Testis (tissue), 3 donors: Measurements from ENCODE around the gene PCCA. TPM values are rescaled to one million over a fixed set of nuclear protein-coding genes. Genes with fewer than 3 reads are reported as not detected.

Experiments
- DNase-seq: peaks from one replicate; pipeline ENCODE4 v3.0.0-alpha.2; 2019
- H3K27ac ChIP-seq, 2 donors: fragments of 200-600 bp; sonication (generic); one replicate each; pipeline ENCODE4 v1.5.1; 2019
- H3K27me3 ChIP-seq: fragments of 200-600 bp; sonication (generic); one replicate; pipeline ENCODE4 v1.5.1; 2019
- H3K36me3 ChIP-seq: fragments of 200-600 bp; sonication (generic); one replicate; pipeline ENCODE4 v1.5.1; 2017; ENCODE audit warnings: low read depth; ENCODE audit errors: missing control alignments
- H3K4me1 ChIP-seq: fragments of 200-600 bp; sonication (generic); one replicate; pipeline ENCODE4 v1.5.1; 2019
- H3K4me3 ChIP-seq, 2 donors: fragments of 200-600 bp; sonication (generic); one replicate each; pipeline ENCODE4 v1.5.1; 2017 to 2019
- H3K9me3 ChIP-seq: fragments of 200-600 bp; sonication (generic); one replicate; pipeline ENCODE4 v1.5.1; 2017
- CTCF ChIP-seq, 3 experiments: fragments of 450-650 bp in 2 of 3; fragments of 200-600 bp in 1 of 3; sonication (generic) in 1 of 3; IDR thresholded peaks; one replicate each; pipeline ENCODE4 v1.5.1; 2016 to 2019; ENCODE audit warnings: antibody characterized with exemption in 3 of 3, mild to moderate bottlenecking in 2 of 3, moderate library complexity in 1 of 3
- POLR2A ChIP-seq: fragments of 450-650 bp; IDR thresholded peaks from one replicate; pipeline ENCODE4 v1.6.1; 2017; ENCODE audit warnings: antibody characterized with exemption, mild to moderate bottlenecking, moderate library complexity
- WGBS, 2 donors: methylation state at CpG; one replicate each; pipeline ENCODE4 v1.1.5; 2018; 5-methylcytosine and 5-hydroxymethylcytosine counted together
- intact Hi-C: fragments of 100-400 bp; cut with DNase I; formaldehyde crosslinking; loops from one replicate; pipeline ENCODE4 v1.15.1; 2023; ENCODE audit warnings: low total_unique reads
- polyA plus RNA-seq: library from polyadenylated mRNA; stranded (reverse); fragments of 350-450 nt; fragmentation: Illumina TruSeq; extraction: RNeasy Lipid Tissue Mini Kit (QIAGEN cat#74804); gene quantifications from one replicate; pipeline ENCODE4 v1.2.3, GENCODE V29; 2014; ENCODE audit warnings: low read depth, low replicate concordance; ENCODE audit not compliant: insufficient read depth
- total RNA-seq, 2 donors: library from RNA; depleted of rRNA; stranded (reverse); fragments of >200 nt; gene quantifications; one replicate each; pipeline ENCODE4 v1.2.3, GENCODE V29; 2016

PCCA gene
- total and polyA plus RNA-seq, 3 donors from 2014 or later: 17.9 to 56.2 (median 39.2) TPM

GRCh38 chr13:100545684-100546061 lies 456.8 kb downstream of the PCCA start:
- intact Hi-C loops: no loop called here

DNA sequence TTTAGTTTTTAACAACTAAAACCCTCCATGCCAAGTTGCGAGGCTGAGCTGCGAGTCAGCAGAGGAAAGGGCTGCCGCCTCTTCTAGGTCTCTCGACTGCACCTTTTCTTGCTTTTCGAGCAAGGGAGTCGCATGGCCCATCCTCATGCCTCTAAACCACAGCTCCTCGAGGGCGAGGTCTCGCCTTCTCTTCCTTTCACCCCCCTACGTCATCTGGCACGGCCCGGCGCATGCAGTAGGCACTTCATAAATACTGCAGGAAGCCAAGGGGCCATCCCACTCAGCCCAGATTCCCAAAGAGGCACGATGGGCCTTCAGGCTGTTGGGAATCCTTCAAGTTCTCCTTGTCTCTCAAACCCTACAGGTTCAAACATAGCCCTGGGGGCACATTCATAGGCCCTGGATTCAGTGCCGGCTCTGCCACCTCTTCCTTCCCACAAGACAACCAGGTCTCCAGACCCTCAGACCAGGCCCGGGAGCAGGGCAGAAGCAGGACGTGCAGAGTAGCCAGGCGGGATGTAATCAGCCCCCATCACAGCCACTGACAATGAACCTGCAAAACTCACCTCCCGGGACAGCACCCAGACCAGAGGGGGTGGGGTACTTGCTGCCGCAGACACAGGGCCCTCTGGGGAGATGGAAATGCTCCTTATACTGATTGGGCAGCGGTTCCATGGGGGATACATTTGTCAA lies 458.0 kb downstream of the PCCA start:
- H3K27me3 ChIP-seq: no peaks in the 10 kb centered on the region
- peak overlapping the region; percentile 47 to 85 for H3K27ac ChIP-seq
- H3K9me3 ChIP-seq: no peaks in the 10 kb centered on the region
- no peaks in the 10 kb centered on the region for H3K36me3 ChIP-seq
- intact Hi-C loops: no loop called here
- TF ChIP-seq CTCF (IDR thresholded peaks at IDR 0.05) (no peak), POLR2A (no peak)
- no peak for DNase-seq
- 91 to 97% methylated on average over 21 of the region's 21 CpGs for WGBS, 2 donors
- H3K4me1 ChIP-seq: peaks cover 14% of the 10 kb centered on the region
- no peak overlapping the region for H3K4me3 ChIP-seq

More at GRCh38 chr13:100545684-100546061, 456.8 kb downstream of the PCCA start:
- TF ChIP-seq CTCF (IDR thresholded peaks at IDR 0.05): no peak
- TF ChIP-seq POLR2A: no peak
- Histone ChIP-seq H3K36me3 (no peaks in the 10 kb centered on the region), H3K27me3 (no peaks in the 10 kb centered on the region), H3K9me3 (no peaks in the 10 kb centered on the region), H3K27ac (peak overlapping the region in 1 of 2 donors; percentile 42), H3K4me1 (peaks cover 14% of the 10 kb centered on the region), H3K4me3 (no peak overlapping the region)
- 88 to 95% methylated on average over 4 of the region's 4 CpGs for WGBS, 2 donors
- no peak for DNase-seq

- peak overlapping the region; percentile 47 to 85 for H3K27ac ChIP-seq
- intact Hi-C loops: no loop called here
Measured at GRCh38 chr13:100547791-100548201, 458.9 kb downstream of the PCCA start.

GRCh38 chr13:100549316-100549715 lies 460.4 kb downstream of the PCCA start:
- Histone ChIP-seq H3K27ac (peak overlapping the region; percentile 31 to 85), H3K4me1 (peaks cover 14% of the 10 kb centered on the region), H3K4me3 (no peak overlapping the region), H3K9me3 (no peaks in the 10 kb centered on the region), H3K36me3 (no peaks in the 10 kb centered on the region), H3K27me3 (no peaks in the 10 kb centered on the region)
- intact Hi-C loops: no loop called here
- no peak for DNase-seq
- 79 to 91% methylated on average over 7 to 9 of the region's 9 CpGs for WGBS, 2 donors
- TF ChIP-seq POLR2A (no peak), CTCF (IDR thresholded peaks at IDR 0.05) (no peak)

More at GRCh38 chr13:100547791-100548201, 458.9 kb downstream of the PCCA start:
- H3K9me3 ChIP-seq: no peaks in the 10 kb centered on the region
- H3K4me1 ChIP-seq: peaks cover 14% of the 10 kb centered on the region
- 55 to 56% methylated on average over 8 to 9 of the region's 9 CpGs for WGBS, 2 donors
- TF ChIP-seq CTCF (IDR thresholded peaks at IDR 0.05) (no peak), POLR2A (no peak)
- DNase-seq: peak; percentile 48
- H3K27me3 ChIP-seq: no peaks in the 10 kb centered on the region
- H3K4me3 ChIP-seq: no peak overlapping the region
- no peaks in the 10 kb centered on the region for H3K36me3 ChIP-seq

DNA sequence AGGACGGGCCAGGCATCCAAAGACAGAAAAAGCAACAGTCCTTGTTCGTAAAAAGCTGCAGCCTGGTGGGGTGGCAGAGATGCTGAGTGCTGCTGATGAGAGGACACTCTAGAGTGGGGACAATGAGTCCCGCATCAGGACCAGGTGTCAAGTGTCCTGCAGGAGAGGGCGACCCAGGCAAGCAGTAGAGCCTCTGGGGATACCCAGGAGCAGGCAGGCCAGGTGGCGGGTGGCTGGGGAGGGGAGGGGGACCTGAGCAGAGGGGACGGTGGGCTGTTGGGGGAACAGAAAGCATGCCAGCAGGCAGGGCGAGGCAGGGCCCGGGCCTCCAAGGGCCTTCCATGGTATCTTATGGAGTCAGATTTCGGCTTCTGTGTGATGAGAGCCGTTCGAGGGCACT lies 463.9 kb downstream of the PCCA start:
- DNase-seq: no peak
- intact Hi-C loops: no loop called here
- 96% methylated on average over 9 to 11 of the region's 11 CpGs for WGBS, 2 donors

More for the DNA sequence above, 463.9 kb downstream of the PCCA start:
- Histone ChIP-seq H3K4me1 (peaks cover 4% of the 10 kb centered on the region), H3K9me3 (no peaks in the 10 kb centered on the region), H3K4me3 (no peak overlapping the region), H3K27ac (no peak overlapping the region), H3K27me3 (no peaks in the 10 kb centered on the region), H3K36me3 (no peaks in the 10 kb centered on the region)
- no peak for TF ChIP-seq CTCF (IDR thresholded peaks at IDR 0.05)
- TF ChIP-seq POLR2A: no peak
